GM06990 (cell line): ENCODE measurements around the gene CORO2B.

Source experiments
- DNase-seq: peaks from one replicate; pipeline ENCODE4 v3.0.0-alpha.2; 2011; ENCODE audit not compliant: insufficient read length; ENCODE audit errors: extremely low read depth
- H3K27me3 ChIP-seq: replicated peaks from 2 replicates; pipeline ENCODE4 v1.6.0; 2011; ENCODE audit warnings: low read length; ENCODE audit not compliant: control insufficient read depth, insufficient read depth
- H3K36me3 ChIP-seq: 2 replicates; pipeline ENCODE4 v1.5.1; 2011; ENCODE audit warnings: low read length; ENCODE audit not compliant: control insufficient read depth, insufficient read depth
- H3K4me3 ChIP-seq: replicated peaks from 2 replicates; pipeline ENCODE4 v1.5.1; 2011; ENCODE audit warnings: low read depth, mild to moderate bottlenecking, control low read depth, low read length
- CTCF ChIP-seq: IDR thresholded peaks from 2 replicates; pipeline ENCODE4 v1.5.1; 2011; ENCODE audit warnings: low read length, control low read depth, mild to moderate bottlenecking, inconsistent platforms; ENCODE audit not compliant: insufficient read depth, poor library complexity, severe bottlenecking

Gene CORO2B

GRCh38 chr15:68615811-68616210 is 37.0 kb downstream of the CORO2B start:
- Histone ChIP-seq H3K27me3 (no peaks in the 10 kb centered on the region; the same call in 1 of the 2 replicates), H3K36me3 (no peaks in the 10 kb centered on the region), H3K4me3 (no peak overlapping the region)
- TF ChIP-seq CTCF = no peak
- no peak for DNase-seq

- Histone ChIP-seq H3K27me3 (no peaks in the 10 kb centered on the region; the same call in 1 of the 2 replicates), H3K4me3 (no peak overlapping the region), H3K36me3 (no peaks in the 10 kb centered on the region)
- no peak for TF ChIP-seq CTCF
- no peak for DNase-seq
These were observed 37.6 kb downstream of the CORO2B start for GRCh38 chr15:68616397-68616796.

- DNase-seq = no peak
- TF ChIP-seq CTCF = no peak
These were observed 38.2 kb downstream of the CORO2B start for GRCh38 chr15:68617001-68617400.

GRCh38 chr15:68617777-68618176 is 39.0 kb downstream of the CORO2B start:
- no peaks in the 10 kb centered on the region for H3K36me3 ChIP-seq
- no peak overlapping the region for H3K4me3 ChIP-seq
- no peaks in the 10 kb centered on the region; the same call in 1 of the 2 replicates for H3K27me3 ChIP-seq
- DNase-seq = no peak
- no peak for TF ChIP-seq CTCF

More at GRCh38 chr15:68617001-68617400, 38.2 kb downstream of the CORO2B start:
- Histone ChIP-seq H3K36me3 (no peaks in the 10 kb centered on the region), H3K27me3 (no peaks in the 10 kb centered on the region; the same call in 1 of the 2 replicates), H3K4me3 (no peak overlapping the region)

GRCh38 chr15:68618394-68618793 is 39.6 kb downstream of the CORO2B start:
- TF ChIP-seq CTCF = no peak
- Histone ChIP-seq H3K27me3 (no peaks in the 10 kb centered on the region; the same call in 1 of the 2 replicates), H3K4me3 (no peak overlapping the region), H3K36me3 (no peaks in the 10 kb centered on the region)
- no peak for DNase-seq
